Kidney epithelial cell (primary cell): Measurements from ENCODE around the gene VPS13D. TPM values are rescaled to one million over a fixed set of nuclear protein-coding genes. Genes with fewer than 3 reads are reported as not detected.

ENCODE experiments used
- DNase-seq: peaks from one replicate; pipeline ENCODE4 v3.0.0-alpha.2; 2010; ENCODE audit warnings: low read depth
- H3K27me3 ChIP-seq: 2 replicates; pipeline ENCODE4 v1.6.0; 2011; ENCODE audit warnings: low read length; ENCODE audit not compliant: control insufficient read depth, insufficient read depth
- H3K36me3 ChIP-seq: 2 replicates; pipeline ENCODE4 v1.5.1; 2011; ENCODE audit warnings: low read length; ENCODE audit not compliant: control insufficient read depth, insufficient read depth
- H3K4me3 ChIP-seq: 2 replicates; pipeline ENCODE4 v1.5.1; 2011; ENCODE audit warnings: low read depth, mild to moderate bottlenecking, control low read depth, low read length
- CTCF ChIP-seq: IDR thresholded peaks from 2 replicates; pipeline ENCODE4 v1.5.1; 2011; ENCODE audit warnings: mild to moderate bottlenecking, moderate library complexity, low read length, control low read depth, inconsistent platforms; ENCODE audit not compliant: insufficient read depth, poor library complexity, severe bottlenecking
- total RNA-seq: library from RNA; depleted of rRNA; stranded (reverse); fragments of >200 nt; gene quantifications from 2 replicates; pipeline ENCODE4 v1.2.3, GENCODE V29; 2015

The VPS13D gene
- total RNA-seq, 1 donor from 2014 or later = 22.2 TPM

GRCh38 chr1:12370333-12370975 is 140.6 kb downstream of the VPS13D start:
- Histone ChIP-seq H3K36me3 (no peaks in the 10 kb centered on the region), H3K4me3 (no peak overlapping the region), H3K27me3 (no peaks in the 10 kb centered on the region)
- DNase-seq = no peak
- no peak for TF ChIP-seq CTCF

GRCh38 chr1:12371053-12371452 is 141.2 kb downstream of the VPS13D start:
- Histone ChIP-seq H3K36me3 (no peaks in the 10 kb centered on the region), H3K4me3 (no peak overlapping the region), H3K27me3 (no peaks in the 10 kb centered on the region)
- no peak for DNase-seq
- no peak for TF ChIP-seq CTCF

GRCh38 chr1:12372180-12372579 is 142.3 kb downstream of the VPS13D start:
- Histone ChIP-seq H3K27me3 (no peaks in the 10 kb centered on the region), H3K4me3 (no peak overlapping the region), H3K36me3 (no peaks in the 10 kb centered on the region)
- no peak for TF ChIP-seq CTCF
- DNase-seq = no peak

- Histone ChIP-seq H3K36me3 (no peaks in the 10 kb centered on the region), H3K27me3 (no peaks in the 10 kb centered on the region), H3K4me3 (no peak overlapping the region)
- TF ChIP-seq CTCF = no peak
- DNase-seq = no peak
These were observed 142.9 kb downstream of the VPS13D start for GRCh38 chr1:12372761-12373160.

GRCh38 chr1:12375133-12375829 is 145.5 kb downstream of the VPS13D start:
- no peaks in the 10 kb centered on the region for H3K36me3 ChIP-seq
- DNase-seq = no peak
- no peak overlapping the region for H3K4me3 ChIP-seq
- H3K27me3 ChIP-seq = no peaks in the 10 kb centered on the region
- TF ChIP-seq CTCF = no peak
